Hindlimb muscle (tissue), 1 donor: ENCODE results near the gene ZCCHC9. TPM values are rescaled to one million over a fixed set of nuclear protein-coding genes. Genes with fewer than 3 reads are reported as not detected.
"Not testable (repeated sequence)": the region's sequence is repeated elsewhere in the genome, so short reads cannot be mapped to it uniquely, and the experiment has no call there.

ENCODE experiments used
- DNase-seq: peaks from one replicate; pipeline ENCODE4 v3.0.0-alpha.2; 2013
- polyA plus RNA-seq: library from polyadenylated mRNA; unstranded; fragments of 120-200 nt; gene quantifications from one replicate; pipeline ENCODE4 v1.2.1, GENCODE V29; 2013; ENCODE audit not compliant: insufficient read length

ZCCHC9 gene
- polyA plus RNA-seq, 1 donor, result 24.7 TPM

DNA sequence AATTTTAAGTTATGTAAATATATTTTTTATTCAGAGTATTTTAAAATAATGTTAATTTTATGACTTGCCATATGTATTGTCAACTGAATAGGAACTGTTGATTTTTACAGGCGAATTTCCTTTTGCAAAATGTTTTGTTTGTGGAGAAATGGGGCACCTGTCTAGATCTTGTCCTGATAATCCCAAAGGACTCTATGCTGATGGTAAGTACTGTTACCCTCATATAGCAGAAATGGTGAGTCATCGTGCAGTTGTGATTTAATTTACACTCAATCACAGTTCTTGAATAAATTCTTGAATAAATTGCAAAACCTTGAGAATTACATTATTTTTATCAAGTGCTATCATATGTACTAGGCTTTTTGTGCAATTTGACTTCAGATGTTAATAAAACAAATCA, 7.4 kb downstream of the ZCCHC9 start:
- DNase-seq, result no peak

- DNase-seq, result no peak
Measured at GRCh38 chr5:81310402-81311063, 9.1 kb downstream of the ZCCHC9 start.

DNA sequence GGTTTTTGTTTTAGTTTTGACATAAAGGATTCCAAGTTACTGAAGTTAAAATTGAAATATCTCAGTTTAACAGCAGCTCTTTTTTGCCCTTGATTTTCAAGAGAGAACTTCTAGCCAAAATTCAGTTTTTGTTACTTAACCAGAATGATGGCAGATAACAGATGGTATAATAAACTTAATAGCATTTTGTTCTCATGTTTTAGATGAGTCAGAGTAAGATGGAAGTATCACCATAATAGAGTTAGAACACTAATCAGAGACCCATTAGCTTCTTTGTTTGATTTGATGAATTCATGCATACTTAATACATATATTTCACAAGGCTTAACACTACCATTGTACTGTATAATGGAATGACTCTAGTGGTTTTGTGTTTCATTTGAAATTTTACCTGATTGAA, 11.9 kb downstream of the ZCCHC9 start:
- no peak for DNase-seq

GRCh38 chr5:81313686-81314085, 12.3 kb downstream of the ZCCHC9 start:
- no peak for DNase-seq

DNA sequence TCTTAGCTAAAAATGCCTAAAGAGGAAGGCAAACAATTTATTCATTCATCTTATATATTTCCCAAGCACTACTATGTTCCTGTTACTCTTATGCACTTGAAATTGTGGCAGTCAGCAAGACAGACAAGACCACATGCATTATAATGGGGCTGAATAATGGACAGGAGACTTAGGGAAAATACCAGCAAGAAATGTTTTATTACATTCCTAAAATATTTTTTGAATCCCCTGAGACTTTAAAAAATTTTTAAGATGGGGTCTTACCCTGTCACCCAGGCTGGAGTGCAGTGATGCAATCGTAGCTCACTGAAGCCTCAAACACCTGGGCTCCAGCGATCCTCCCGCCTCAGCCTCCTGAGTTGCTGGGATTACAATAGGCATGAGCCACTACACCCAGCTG, 13.2 kb downstream of the ZCCHC9 start:
- DNase-seq, result no peak

DNA sequence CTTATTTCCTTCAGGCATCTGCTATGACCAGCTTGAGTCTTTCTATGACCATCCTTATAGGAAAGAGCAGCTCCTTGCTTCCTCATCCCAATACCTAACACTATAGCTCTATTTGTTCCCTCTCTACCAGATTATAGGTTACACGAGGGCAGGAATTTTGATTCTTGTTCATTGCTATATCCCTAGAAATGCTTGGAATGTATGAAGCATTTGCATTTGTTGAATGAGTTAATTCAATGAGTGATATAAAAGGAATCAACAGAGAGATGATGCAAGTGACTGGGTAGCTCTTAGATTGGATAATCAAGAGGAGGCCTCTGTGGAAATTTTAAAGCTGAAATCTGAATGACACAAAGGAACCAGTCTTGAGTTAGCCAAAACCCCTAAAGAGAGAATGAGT, 13.9 kb downstream of the ZCCHC9 start:
- no peak for DNase-seq

GRCh38 chr5:81315830-81316229, 14.4 kb downstream of the ZCCHC9 start:
- no peak for DNase-seq

- DNase-seq, result no peak
Measured at GRCh38 chr5:81316571-81316970, 15.2 kb downstream of the ZCCHC9 start.

DNA sequence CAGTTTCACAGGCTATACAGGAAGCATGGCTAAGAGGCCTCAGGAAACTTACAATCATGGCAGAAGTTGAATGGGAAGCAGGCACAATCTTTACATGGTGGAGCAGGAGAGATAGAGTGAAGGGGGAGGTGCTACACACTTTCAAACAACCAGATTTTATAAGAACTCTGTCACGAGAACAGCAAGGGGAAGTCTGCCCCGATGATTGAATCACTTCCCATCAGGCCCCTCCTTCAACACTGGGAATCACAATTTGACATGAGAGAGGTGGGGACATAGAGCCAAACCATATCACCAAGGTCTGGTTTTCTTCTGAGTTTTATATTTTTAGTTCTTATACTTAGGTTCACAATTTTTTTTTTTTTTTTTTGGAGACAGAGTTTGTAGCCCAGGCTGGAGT, 16.1 kb downstream of the ZCCHC9 start:
- no peak for DNase-seq

DNA sequence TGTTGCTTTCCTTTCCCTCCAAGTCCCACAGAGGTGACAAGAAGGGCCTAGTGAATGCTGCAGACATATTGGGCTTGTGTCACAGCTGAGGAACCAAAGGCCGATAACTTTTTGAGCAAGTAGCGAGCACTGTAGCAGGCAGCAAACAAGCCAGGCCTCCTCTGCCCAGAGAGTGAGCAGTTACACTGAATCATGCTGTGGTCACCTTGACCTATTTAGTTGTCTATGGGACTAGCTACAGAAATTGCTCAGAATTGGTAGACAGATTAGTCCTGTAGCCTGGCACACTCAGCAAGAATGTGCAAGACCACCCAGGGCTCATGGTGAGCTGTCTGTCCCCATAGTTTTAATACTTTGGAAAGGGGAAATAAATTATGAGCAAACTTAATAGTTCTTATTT, 25.2 kb downstream of the ZCCHC9 start:
- no peak for DNase-seq

DNA sequence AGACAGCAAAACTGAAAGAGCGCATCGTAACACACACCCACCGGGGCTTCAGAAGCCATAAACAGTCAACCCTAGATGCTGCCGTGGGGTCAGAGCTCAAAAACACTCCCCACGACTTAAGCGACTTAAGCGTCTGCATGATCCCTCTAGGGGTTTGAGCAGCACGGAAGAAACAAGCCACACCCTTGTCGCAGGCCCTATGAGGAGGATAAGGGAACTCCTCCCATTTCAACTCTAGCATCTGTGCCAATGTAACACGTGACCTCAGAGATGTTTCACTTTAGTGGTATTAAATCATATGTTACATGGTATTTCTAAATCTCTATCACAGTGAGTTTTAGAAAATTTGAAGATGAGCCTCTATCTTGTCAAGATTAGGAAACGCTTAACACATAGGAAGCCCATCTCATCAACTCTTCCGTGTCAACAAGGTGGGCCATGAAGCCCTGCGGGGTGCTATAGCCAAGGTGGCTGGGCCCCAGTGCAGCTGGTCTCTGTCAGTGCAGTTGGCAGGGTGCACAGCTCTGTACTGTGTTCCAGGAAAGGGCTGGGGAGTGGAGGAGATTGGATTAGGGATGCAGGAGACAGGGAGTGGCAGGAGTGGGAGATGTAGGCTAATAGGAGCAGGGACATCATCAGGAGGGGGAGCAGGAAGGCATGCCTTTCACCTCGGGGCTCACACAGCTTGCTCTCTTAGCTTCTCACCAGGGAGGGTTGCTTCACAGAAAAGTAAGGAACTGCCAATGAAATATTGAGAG, 33.1 kb downstream of the ZCCHC9 start:
- no peak for DNase-seq

DNA sequence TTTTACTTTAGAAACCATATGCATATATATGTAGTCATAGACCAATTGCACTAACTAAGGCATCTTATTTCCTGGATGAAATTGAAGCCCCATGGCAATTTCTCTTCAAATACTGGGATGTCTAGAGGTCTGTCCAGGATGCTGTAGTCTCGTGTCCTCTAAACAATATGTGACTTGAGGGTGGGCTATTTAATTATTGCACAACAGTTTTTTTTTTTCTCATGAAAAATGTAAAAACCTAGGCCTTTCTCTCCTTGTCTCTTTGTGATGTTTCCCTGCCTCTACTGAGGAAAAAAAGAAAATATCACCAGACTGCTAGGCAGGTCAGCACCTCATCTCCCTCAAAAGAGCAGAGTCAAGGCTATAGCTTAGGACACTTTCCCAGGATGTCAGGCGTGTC, 34.6 kb downstream of the ZCCHC9 start:
- no peak for DNase-seq

DNA sequence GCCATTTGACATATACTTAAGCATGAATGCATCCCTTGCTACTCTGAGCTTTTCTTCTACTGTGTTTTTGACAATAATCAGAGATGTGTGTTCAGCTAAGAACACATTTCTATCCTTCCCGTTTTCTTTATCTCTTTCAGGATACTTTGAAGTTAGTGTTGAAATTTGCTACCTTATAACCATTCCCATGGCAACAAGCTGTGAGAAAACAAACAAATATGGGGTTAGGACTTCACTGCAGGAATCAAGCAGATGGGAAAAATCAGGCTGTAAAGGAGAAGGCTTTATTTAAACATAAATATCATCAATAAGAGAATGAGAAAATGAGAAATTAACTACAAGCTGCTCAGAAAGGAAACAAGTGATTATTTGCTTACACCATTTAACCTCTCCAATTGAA, 35.2 kb downstream of the ZCCHC9 start:
- no peak for DNase-seq

DNA sequence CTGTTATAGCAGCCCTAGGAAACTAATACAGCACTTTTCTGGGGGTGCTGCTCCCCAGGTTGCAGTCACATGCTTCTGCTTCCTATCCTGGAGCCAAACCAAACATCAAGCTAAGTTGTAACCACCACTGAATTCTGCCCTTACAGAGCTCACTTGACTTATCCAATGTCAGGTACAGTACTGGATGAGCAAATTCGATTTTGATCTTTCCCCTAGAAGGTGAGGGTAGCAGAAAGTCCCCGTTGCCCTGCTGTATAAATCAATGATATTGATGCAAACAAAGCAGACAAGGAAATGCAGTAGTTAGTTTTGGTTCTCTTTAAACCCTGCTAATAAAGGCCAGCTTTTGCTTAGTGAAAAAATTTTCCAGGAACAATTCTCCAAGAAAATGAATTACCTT, 36.4 kb downstream of the ZCCHC9 start:
- no peak for DNase-seq

DNA sequence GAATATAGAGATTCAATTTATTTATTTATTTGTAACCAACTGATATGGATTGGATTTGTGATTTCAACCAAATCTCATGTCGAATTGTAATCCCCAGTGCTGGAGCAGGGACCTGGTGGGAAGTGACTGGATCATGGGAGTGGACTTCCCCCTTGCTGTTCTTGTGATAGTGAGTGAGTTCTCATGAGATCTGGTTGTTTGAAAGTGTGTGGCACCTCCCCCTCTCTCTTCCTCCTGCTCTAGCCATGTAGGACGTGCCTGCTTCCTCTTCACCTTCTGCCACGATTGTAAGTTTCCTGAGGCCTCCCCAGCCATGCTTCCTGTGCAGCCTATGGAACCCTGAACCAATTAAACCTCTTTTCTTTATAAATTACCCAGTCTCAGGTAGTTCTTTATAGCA, 36.8 kb downstream of the ZCCHC9 start:
- DNase-seq, result not testable (repeated sequence)

DNA sequence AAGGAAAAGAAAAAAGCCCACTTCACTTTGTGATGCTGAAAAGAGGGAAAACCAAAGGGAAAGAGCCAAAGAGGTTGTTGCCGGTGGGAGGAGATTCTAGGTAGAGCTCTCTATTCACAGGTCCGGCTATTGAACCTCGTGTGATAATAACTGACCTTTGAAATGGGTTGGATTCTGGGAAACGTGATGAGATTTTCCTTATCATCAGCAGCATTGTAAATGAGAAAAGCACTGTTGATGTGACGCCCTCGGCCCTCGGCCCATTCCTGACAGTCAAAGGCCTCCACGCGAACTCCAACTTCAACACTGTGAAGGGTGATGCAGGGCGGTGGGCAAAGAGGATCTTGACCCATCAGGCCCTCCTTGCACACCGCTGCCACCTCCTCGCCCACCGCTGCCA, 43.3 kb downstream of the ZCCHC9 start:
- DNase-seq, result no peak

GRCh38 chr5:81345411-81346003, 44.1 kb downstream of the ZCCHC9 start:
- DNase-seq, result no peak

DNA sequence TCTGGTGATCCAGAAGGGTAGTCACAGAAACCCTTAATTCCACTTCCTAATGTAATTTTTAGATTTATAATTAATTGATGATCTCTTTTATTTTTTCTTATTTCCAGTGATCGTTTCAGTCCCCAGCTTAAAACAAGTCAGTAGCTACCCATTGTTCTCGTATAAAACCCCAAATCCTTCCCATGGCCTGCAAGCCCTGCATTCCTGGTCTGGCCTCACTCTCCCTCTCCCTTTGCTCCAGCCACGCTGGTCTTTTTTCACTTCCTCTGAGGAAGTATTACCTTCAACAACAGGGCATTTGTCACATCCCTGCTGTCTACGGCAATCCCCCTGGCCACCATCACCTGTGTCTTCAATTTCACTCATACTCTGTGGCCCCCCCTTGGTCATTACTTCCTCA, 47.8 kb downstream of the ZCCHC9 start:
- DNase-seq, result no peak

- no peak for DNase-seq
Measured at GRCh38 chr5:81350507-81350906, 49.1 kb downstream of the ZCCHC9 start.

DNA sequence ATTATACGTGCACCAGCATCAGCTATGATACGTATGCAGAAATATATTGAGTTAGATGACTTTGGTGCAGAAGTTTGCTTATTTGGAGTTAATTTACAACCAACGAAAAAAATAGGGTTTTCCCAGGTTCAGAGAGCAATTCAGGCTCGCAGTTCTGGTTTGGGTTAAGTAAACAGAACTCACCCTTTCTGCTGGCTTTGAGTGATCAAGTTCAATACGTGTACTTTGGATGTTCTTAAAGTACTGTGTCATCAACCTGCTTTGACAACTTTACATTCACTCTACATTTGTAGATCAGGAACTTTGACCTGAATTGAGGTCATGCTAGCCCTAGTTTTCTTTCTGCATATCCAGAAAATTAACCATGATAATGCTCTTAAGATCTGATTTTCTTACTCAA, 51.8 kb downstream of the ZCCHC9 start:
- no peak for DNase-seq

- DNase-seq, result no peak
Measured at GRCh38 chr5:81354093-81354492, 52.7 kb downstream of the ZCCHC9 start.

- DNase-seq, result no peak
Measured at GRCh38 chr5:81355291-81356251, 54.2 kb downstream of the ZCCHC9 start.

DNA sequence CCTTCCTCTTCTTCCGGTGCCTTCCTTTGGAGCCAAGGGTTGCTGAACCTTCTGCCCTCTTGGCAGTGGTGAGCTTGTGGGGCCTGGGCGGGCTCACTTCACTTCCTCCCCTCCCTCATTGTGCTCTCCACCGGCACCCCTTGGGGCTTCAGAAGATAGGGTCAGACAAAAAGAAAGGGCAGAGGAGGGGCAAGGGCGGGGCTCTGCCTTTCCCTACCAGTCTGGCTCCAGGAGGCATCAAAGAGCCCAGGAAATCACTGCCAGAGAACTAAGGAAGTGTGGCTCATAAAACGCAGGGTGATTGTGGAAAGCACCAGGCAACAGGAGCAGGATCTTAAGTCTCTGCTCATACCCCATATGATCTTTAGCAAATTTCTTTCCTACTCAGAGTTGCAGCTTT, 57.7 kb downstream of the ZCCHC9 start:
- no peak for DNase-seq
